ENCODE data around the gene TMEM11. TPM values are rescaled to one million over a fixed set of nuclear protein-coding genes. Genes with fewer than 3 reads are reported as not detected.

TMEM11 gene
- total RNA-seq, 6 donors from 2014 or later, result 13.0 to 38.9 (median 21.6) TPM

GRCh38 chr17:21217346-21217745, 3.4 kb upstream of the TMEM11 start:
- no peaks in the 10 kb centered on the region for H3K27me3 ChIP-seq
- no peak overlapping the region for H3K4me3 ChIP-seq
- TF ChIP-seq POLR2A (IDR thresholded peaks at IDR 0.05), result no peak
- no peak for TF ChIP-seq POLR2AphosphoS5 (IDR thresholded peaks at IDR 0.05)
- no peak for TF ChIP-seq EP300 (IDR thresholded peaks at IDR 0.05)
- TF ChIP-seq CTCF (IDR thresholded peaks at IDR 0.05), result no peak
- no peak for ATAC-seq (ENCODE audit: low FRiP score in 2 of 2)
- H3K9me3 ChIP-seq, result no peaks in the 10 kb centered on the region
- no peaks in the 10 kb centered on the region for H3K36me3 ChIP-seq
- DNase-seq, result no peak
- 65 to 69% methylated on average over 1 of the region's 1 CpG for WGBS, 2 donors
- H3K4me1 ChIP-seq, result peaks cover 19 to 51% (median 33%) of the 10 kb centered on the region in 4 donors
- H3K27ac ChIP-seq, result peak overlapping the region in 2 of 4 donors; percentile 3 to 20

- H3K36me3 ChIP-seq, result no peaks in the 10 kb centered on the region
- H3K27me3 ChIP-seq, result no peaks in the 10 kb centered on the region
- no peak overlapping the region for H3K4me3 ChIP-seq
- no peak for ATAC-seq (ENCODE audit: low FRiP score in 2 of 2)
- peak in 1 of 2 donors; percentile 44 for DNase-seq
- 76 to 80% methylated on average over 6 of the region's 6 CpGs for WGBS, 2 donors
- peaks cover 34 to 65% (median 47%) of the 10 kb centered on the region in 4 donors for H3K4me1 ChIP-seq
- H3K27ac ChIP-seq, result peak overlapping the region in 3 of 4 donors; percentile 7 to 97 (median 96)
- H3K9me3 ChIP-seq, result no peaks in the 10 kb centered on the region
- no peak for TF ChIP-seq POLR2A (IDR thresholded peaks at IDR 0.05)
- TF ChIP-seq CTCF (IDR thresholded peaks at IDR 0.05), result no peak
- no peak for TF ChIP-seq POLR2AphosphoS5 (IDR thresholded peaks at IDR 0.05)
- no peak for TF ChIP-seq EP300 (IDR thresholded peaks at IDR 0.05)
These were observed 2.0 kb upstream of the TMEM11 start for GRCh38 chr17:21215935-21216334.

- peaks cover 43 to 75% (median 57%) of the 10 kb centered on the region in 4 donors for H3K4me1 ChIP-seq
- DNase-seq, result no peak
- no peaks in the 10 kb centered on the region for H3K9me3 ChIP-seq
- TF ChIP-seq POLR2AphosphoS5 (IDR thresholded peaks at IDR 0.05), result peak in 1 of 2 donors; percentile 48
- peak in 1 of 4 donors; percentile 13 for TF ChIP-seq POLR2A (IDR thresholded peaks at IDR 0.05)
- TF ChIP-seq CTCF (IDR thresholded peaks at IDR 0.05), result no peak
- no peak for TF ChIP-seq EP300 (IDR thresholded peaks at IDR 0.05)
- ATAC-seq (ENCODE audit: low FRiP score in 2 of 2), result peak in 1 of 2 donors; percentile 1
- H3K36me3 ChIP-seq, result peaks cover 0 to 10% (median 2%) of the 10 kb centered on the region in 4 donors
- no peaks in the 10 kb centered on the region for H3K27me3 ChIP-seq
- peak overlapping the region; percentile 95 to 97 (median 96) for H3K27ac ChIP-seq
- H3K4me3 ChIP-seq, result peak overlapping the region; percentile 75 to 95 (median 88)
- WGBS, 2 donors, result 7 to 19% methylated on average over 15 to 23 of the region's 23 CpGs
These were observed 998 bp upstream of the TMEM11 start for GRCh38 chr17:21214777-21215541.

- Histone ChIP-seq H3K4me1 (peaks cover 44 to 83% (median 62%) of the 10 kb centered on the region in 4 donors), H3K27me3 (no peaks in the 10 kb centered on the region), H3K9me3 (no peaks in the 10 kb centered on the region), H3K4me3 (peak overlapping the region; percentile 75 to 95 (median 88)), H3K36me3 (peaks cover 0 to 22% (median 5%) of the 10 kb centered on the region in 4 donors), H3K27ac (peak overlapping the region; percentile 95 to 97 (median 96))
- ATAC-seq (ENCODE audit: low FRiP score in 2 of 2) (peak; percentile 50 to 54), DNase-seq (peak; percentile 40 to 92)
- 0% methylated on average over 1 to 30 of the region's 35 CpGs for WGBS, 2 donors
- TF ChIP-seq POLR2AphosphoS5 (IDR thresholded peaks at IDR 0.05) (no peak), POLR2A (IDR thresholded peaks at IDR 0.05) (no peak), CTCF (IDR thresholded peaks at IDR 0.05) (no peak), EP300 (IDR thresholded peaks at IDR 0.05) (no peak)
These were observed 335 bp downstream of the TMEM11 start for GRCh38 chr17:21213638-21214014.
